Activated CD8-positive, alpha-beta memory T cell treated with anti-CD3 and anti-CD28 coated beads, Interleukin-2, amount 50 U/mL, for 24 hours (primary cell): ENCODE measurements around the gene HABP2.

Experiments used
- DNase-seq: peaks from one replicate; pipeline ENCODE4 v3.0.0-alpha.2; 2020; ENCODE audit errors: extremely low read depth

The HABP2 gene

DNA sequence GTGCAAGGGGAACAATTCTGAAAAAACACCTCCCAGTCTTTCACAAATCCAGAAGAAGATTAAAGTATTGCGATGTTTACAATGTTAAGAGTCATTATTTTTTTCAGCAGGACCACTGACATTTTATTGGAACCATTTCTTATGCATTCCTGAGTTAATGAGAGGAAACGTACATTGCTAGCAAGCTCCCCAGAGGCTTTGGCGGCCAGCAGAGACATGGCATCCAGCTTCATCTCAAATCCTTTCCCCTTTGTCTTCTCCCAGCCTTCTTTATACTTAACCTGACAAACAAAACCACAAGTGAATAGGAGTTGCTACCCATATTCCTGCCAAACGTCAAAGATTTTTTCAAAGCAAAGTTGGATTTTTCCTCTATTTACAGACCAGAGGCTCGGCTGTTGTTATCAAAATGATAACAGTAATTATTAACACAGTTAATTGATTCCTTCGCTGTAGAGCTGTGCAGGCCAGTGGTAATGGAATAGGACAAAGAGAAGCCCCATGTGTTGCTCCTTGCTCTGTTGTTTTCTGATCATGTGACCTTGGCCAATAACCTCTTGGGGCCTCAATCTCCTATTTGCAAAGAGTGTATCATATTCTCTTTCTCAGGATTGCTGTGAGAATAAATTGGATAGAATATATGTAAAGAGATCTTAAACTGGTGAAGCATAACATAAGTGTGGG is 79.0 kb downstream of the HABP2 start:
- no peak for DNase-seq
